Muscle of back (tissue), 11 donors: ENCODE data around the gene ADSS1. TPM values are rescaled to one million over a fixed set of nuclear protein-coding genes. Genes with fewer than 3 reads are reported as not detected.

ENCODE experiments used
- DNase-seq, 3 donors: peaks; one replicate each; pipeline versions ENCODE4 v3.0.0 to v3.0.0-alpha.2; 2013
- polyA plus RNA-seq, 10 donors: library from polyadenylated mRNA; unstranded; fragments of 120-200 nt; gene quantifications; one replicate each; pipeline ENCODE4 v1.2.1, GENCODE V29; 2013; ENCODE audit not compliant: insufficient read length in 10 of 10

Gene ADSS1
- polyA plus RNA-seq, 10 donors: 29.1 to 87.2 (median 57.4) TPM

GRCh38 chr14:104685998-104686610 is 37.9 kb upstream of the ADSS1 start:
- DNase-seq: no peak

- DNase-seq: peak in 1 of 3 donors; percentile 48
Observed at GRCh38 chr14:104686624-104687517, 37.2 kb upstream of the ADSS1 start.

GRCh38 chr14:104687601-104688504 is 36.2 kb upstream of the ADSS1 start:
- DNase-seq: peak; percentile 71 to 88 (median 78)

GRCh38 chr14:104688505-104689108 is 35.4 kb upstream of the ADSS1 start:
- peak in 1 of 3 donors; percentile 67 for DNase-seq

DNA sequence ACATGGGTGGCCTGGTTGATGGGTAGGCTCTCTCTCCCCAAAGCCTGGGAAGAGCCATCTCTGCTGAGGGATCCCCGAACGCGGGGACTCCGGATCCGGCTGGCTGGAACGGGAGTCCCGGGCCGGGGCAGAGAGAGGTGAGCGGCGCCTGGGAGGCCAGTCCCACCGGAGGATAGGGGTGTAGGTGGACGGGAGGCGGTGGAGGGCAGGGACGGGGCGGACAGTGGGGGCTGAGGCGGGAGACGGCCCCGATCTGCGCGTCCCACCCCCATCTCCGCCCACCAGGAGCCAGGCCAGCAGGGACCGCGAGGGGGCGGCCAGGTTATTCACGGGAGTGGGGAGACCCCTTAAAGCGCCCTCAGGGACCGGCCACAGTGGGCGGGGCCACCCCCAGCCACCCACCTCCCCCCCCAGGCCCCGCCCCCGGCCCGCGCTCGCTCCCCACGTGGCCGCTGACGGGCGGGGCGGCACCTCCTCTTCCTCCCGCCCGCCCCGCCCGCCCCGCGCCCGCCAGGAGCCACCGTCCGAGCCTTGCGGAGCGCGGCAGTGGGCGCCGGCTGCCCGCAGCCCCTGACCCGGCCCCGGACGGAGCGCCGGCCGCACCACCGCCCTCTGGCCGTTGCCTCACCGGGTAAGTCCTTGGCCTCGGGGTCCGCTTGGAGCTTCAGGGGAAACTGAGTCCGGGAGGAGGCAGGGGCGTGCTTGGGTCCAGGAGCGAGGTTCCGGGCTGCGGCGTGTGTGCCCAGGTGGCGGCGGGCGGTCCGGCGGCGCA is 34.7 kb upstream of the ADSS1 start, which contains the start of gene INF2:
Gene INF2, plus strand, starts transcription at position 510 of the 772 bp plus-strand sequence. CDS start 11,748 bp downstream, outside the sequence.
- DNase-seq: peak; percentile 61 to 79 (median 69)

DNA sequence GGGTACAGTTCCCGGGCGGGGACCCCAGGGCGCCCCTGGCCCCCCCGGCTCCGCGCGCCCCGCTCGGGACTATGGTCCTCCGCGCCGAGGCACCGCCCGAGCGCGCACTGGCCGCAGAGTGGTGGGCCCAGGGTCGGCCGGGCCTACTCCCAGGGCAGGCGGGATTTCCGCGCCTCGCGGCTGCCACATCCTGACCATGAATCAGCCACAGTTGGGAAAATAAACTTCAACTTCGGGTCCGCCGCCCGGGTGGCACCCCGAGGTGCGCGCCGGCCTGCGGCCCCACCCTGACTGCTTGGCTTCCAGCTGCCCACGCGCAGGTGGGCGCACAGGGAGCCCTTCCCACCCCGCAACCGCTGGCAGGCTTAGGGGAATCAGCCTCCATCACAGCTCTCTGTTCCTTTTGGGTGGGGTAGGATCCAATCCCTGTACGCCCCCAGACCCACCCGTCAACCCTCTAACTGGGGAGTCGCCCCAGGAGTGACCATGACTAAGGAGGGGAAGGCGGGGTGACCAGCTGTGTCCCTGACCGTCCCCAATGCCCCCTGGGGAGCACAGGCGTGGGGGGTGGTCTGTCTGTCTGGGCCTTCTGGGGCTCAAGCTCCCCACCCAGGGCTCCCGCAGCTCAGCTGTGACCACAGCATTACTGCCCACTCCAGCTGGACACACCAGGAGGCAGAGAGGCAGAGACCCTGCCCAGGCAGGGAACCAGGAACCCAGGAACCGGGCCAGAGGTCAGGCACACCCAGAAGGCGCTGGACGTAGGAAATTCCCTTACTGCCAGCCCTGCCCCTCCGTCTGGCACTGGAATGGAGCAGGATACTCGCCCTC is 33.9 kb upstream of the ADSS1 start:
- no peak for DNase-seq

DNA sequence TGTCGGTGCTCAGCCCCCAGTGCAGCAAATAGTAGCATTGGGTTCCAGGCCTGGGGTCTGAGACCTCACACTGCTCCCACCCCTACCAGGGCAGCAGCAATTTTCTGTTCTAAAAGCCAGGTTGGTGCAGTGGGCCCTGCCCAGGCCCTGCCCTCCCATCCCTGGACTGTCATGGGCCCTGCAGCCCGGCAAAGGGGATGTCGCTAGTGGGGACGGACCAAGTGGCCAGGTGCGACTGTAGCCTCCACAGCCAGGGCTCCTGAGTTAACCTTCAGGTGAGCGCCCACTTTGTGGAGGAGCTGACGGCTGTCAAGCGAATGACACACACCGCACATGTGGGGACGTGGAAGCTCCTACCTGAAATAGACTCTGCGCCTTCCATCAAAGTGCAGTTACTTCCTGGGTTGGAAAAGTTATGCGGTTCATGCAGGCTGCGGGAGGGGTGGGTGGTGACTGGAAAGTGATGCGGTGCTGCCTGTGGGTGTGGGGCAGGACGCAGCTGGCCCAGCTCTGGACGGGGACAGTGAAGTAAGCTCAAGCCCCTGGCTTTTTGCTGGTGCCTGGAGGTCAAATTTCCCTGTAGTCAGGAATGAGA is 33.1 kb upstream of the ADSS1 start:
- no peak for DNase-seq

GRCh38 chr14:104691546-104692260 is 32.3 kb upstream of the ADSS1 start:
- no peak for DNase-seq

DNA sequence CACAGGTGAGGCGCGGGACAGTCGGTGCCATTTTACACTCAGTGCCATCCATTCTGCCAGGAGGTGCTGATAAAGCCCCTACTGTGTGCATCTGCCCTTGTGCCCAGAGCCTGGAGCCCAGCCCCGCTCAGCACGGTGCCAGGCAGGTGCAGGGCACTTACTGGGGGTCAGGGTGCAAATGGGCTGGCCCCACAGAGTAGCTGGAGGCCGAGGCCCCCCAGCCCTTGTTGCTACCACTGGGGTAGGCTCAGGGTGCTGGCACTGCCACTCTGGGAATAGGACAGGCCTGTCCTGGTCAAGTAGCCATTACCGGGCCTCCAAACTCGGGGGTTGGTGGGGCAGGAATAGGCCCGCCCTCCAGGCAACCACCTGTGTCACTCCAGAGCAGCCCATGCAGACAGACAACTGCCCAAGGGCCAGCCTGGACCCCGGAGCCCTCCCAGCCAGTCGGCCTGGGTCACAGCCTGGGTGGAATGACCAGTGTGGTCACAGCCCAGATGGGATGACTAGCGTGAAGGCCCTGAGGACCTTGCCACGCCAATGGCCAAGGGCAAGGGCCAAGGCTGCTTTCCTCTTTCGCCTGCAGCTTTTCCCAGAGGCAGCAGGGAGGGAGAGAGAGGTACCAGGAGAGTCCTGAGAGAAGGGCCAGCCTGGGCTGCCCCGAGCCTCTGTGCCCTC is 31.6 kb upstream of the ADSS1 start:
- no peak for DNase-seq

- DNase-seq: no peak
Observed at GRCh38 chr14:104692939-104693315, 31.1 kb upstream of the ADSS1 start.

- no peak for DNase-seq
Observed at GRCh38 chr14:104693482-104694431, 30.3 kb upstream of the ADSS1 start.

- DNase-seq: no peak
Observed at GRCh38 chr14:104694475-104694950, 29.5 kb upstream of the ADSS1 start.

DNA sequence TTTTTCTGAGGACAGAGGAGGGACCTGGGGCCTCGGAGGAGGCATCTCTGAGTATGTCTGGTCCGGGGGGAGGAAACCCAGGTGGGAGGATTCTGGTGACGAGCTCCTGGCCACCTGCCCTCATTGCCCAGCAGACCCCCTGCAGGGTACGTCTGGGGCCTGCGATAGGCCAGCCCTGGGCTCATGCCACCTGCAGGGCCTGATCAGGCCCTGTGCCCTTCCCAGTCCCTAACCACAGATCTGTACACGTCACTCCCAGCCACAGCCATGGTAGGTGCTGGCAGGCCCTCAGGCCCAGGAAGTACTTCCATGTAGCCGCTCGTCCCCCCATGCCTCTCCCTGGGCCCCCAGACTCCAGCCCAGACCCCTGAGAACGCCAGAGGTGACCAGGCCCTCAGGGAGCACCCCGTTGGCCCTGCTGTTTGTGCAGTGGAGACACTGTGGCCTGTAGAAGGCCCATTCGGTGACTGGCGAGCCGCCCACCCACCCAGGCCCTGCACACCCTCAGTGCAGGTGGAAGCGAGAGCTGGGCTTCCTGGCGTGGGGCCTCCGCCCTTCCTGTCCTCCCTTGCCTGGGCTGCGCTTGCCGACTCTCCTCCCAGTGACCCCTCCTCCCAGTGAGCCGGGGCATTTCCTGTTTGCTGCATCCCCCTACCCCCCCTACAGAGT is 28.9 kb upstream of the ADSS1 start:
- DNase-seq: no peak

DNA sequence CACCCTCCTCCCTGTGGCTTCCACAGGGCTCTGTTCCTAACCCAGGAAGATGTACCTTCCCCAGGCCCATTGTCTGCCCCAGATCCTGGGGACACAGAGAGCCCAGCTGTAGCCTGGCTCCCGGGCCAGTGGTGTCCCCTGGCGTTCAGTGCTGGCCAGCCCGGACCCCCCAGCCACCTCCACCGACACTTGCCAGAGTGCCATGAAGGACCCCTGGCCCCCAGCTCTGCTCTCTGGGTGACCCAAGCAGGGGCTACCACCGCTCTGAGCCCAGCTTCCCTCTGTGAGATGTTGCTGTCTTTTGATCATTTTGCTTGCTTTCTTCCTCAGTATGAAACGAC is 28.4 kb upstream of the ADSS1 start:
- DNase-seq: no peak

- no peak for DNase-seq
Observed at GRCh38 chr14:104696671-104697316, 27.2 kb upstream of the ADSS1 start.

GRCh38 chr14:104697317-104697703 is 26.7 kb upstream of the ADSS1 start:
- no peak for DNase-seq
